HG03378 (cell line): ENCODE measurements around the gene ORAI1.
"Not testable (repeated sequence)": the region's sequence is repeated elsewhere in the genome, so short reads cannot be mapped to it uniquely, and the experiment has no call there.

ENCODE experiments used
- ATAC-seq: cut with Tn5 transposase; IDR thresholded peaks from one replicate; pipeline ENCODE4 v1.9.1; 2021; ENCODE audit warnings: mild to moderate bottlenecking, moderate library complexity; ENCODE audit not compliant: unreplicated experiment

ORAI1 gene

DNA sequence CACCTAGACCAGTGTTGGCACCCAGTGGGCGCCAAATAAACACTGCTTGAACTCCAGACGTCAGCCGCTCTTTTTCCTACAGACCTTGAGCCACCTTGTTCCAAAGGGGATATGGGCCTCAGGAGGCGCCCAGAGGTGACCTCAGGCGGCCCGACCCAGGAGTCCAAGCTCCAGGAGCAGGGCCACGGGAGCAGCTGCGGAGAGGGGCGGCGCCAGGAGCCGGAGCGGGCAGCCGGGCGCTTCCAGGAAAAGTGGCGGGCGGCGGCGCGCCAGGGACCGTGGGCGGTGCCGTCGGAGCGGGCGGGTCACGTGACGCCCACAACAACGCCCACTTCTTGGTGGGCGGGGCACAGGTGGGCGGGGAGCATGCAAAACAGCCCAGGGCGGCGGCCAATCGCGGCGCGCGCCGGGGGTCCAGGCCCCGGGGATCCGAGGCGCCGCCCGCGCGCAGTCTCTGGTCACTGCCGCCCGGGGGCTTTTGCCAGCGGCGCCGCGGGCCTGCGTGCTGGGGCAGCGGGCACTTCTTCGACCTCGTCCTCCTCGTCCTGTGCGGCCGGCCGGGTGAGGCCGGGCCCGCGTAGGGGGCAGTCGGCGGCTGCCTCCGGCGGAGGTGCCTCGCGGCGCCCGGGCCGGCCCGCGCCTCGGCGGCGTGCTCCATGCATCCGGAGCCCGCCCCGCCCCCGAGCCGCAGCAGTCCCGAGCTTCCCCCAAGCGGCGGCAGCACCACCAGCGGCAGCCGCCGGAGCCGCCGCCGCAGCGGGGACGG, at the start of gene ORAI1:
Gene ORAI1 (plus strand): TSS at position 444 of the 766 bp plus-strand sequence.
- peak; percentile 47 for ATAC-seq

DNA sequence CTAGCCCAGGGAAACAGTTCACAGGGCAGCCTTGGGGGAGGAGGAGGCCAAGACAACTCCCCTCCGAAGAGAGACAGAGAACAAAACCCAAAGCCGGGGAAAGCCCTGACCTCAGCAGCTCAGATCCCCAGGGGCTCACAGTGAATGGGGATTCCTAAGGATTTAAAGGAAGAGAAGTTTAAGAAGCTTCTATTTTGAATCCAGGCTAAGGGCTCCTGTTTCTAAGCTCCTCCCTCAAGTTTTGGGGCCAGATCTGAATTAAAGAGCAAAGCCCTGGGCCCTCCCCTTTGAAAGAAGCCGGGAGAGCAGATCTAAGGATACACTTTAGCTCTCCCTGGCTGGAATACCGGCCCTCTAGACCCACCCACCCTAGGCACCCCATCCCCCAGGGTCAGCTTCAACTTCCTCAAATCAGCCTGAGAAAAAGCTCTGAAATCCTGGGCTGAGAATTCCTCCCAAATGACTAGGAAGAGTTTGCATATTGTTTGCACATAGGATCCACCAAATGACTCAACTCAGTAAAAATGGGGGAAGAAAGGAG, 49.4 kb upstream of the ORAI1 start:
- no peak for ATAC-seq

DNA sequence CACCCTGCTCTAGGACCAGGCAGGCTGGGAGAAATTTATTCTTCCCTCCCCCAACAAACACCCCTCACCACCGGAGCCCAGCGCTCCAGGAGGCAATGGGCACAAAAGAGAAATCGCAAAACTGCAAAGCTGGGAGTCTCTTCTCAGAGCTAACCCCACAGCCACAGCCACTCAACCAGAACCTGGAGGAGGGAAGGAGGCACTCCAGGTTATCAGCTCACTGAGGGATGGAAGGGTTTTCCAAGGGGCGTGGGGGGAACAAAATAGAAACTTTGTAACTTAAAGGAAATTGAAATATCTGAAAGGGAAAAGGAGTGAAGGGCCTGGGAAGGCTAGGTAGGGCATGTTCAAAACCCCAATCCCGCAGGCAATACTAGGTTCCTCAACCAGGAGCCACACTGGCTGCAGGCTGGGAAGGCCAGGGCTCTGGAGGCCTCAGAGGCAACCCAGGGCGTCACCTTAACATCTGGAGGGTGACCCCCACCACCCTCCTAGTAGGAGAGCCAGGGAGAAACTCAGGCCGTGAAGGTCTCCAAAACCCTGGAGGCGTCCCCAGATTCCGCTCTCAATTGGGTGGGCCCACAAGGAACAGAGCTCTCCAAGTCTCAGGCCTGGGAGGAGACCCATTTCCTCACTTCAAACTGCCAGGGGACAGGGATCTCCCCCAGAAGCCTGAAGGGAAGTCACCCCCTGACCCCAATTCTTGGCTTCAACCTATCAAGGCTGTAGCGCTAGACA, 48.7 kb upstream of the ORAI1 start:
- no peak for ATAC-seq

DNA sequence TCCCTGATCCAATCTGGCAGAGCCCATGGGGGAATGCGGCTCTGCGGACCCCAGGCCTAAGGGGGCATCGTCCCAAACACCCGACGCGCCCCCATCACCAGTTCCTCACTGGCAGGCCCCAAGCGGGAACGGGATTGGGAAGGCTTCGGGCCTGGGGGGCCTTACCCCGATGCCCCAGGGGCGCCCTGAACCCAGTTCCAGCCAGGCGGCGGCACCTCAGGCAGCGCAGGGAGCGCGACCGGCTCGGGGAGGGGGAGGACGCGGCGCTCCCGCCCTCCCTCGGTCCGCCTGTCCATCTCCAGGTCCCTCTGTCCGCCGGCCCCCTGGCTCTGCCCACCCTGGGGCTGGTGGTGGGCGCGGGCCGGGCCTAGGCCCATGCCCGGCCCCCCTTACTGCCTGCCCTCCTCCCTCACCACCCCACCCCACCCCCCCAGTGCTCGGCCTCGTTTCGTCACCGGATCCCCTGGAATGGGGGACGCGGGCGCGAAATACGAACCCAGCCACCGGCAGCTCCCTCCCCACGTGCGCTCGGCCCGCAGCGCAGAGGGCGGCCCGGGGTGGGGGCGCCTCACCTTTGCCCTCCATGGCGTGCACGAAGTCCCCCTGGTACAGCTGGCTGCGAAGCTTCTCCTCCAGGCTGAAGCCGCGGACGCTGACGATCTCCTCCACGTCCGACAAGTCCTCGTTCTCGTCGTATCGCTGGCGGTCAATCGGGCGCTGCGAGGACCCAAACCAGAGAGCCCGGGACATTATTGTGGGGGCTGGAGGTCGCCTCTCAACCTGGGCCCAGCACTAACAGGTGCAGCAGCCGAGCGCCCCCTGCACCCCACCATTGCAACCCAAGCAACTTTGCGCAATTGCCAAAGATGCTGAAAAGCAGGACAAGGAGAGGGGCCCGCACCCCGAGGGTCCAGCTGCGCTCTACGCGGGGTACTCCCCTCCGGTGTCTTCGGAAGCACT, 47.8 kb upstream of the ORAI1 start:
- no peak for ATAC-seq

DNA sequence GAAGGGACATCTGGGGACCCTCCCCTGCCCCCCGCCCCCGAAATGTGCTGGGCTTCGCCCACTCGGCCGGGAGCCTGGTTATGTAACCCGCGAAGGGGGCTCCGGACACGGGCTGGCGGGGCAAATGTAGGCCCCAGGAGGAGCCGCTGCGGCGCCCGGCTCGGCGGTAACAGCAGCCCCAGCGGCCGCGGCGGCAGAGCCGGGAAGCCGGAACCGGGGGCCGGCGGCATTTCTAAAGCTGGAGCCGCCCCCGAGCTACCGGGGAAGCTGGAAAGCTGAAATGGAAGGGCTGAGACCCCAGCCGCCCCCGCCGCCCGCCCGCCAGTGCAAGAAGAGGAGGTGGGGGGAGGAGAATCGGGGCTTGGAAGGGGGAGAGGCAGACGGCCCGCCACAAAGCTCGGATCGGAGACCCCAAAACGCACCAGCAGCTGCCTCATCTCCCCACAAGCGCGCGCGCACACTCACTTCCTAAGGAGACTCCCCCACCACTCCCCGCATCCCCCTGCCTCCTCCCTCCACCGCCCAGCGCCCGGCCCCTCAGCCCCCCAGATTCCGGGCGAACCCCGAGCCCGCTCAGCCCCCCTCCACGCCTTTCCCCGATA, 47.0 kb upstream of the ORAI1 start:
- ATAC-seq = no peak

DNA sequence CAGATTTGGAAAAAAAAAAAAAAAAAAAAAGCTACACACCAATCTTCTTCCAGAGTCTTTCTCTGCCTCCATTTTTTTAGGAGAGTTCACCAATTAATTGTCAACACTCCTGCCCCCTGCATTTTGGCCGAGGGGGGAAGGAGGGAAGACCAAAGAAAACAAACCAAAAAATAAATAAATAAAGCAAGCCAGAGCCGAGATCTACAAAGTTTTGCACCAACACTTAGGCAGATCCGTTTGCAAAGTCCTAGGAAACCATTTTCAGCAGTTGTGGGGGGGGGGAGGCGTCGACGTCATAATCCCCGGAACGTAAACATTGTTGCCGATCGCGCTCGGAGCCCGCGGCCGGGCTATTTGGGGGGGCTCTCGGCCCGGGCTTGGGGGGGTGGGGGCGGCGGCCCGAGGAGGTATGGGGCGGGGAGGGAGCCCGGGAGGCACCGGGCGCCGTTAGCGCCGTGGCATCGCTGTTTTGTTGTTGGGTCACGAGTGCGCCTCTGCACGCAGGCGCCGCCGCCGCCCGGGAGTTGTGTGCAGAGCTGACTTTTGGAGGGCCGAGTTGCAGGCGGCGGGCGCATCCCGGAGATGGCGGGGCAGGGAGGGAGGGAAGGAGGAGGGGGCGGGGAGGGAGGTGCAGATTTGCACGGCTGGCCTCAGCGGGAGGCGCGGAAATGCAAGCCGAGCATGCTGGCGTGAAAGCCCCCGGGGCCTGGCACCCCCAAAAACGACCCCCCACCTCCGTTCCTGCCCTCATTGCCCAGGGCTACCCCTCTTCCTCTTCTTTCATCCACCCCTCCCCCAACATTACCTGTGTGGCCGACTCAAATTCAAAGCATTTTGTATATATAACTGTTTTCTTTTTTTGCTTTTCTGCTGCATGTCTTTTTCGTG, 46.1 kb upstream of the ORAI1 start:
- no peak for ATAC-seq

DNA sequence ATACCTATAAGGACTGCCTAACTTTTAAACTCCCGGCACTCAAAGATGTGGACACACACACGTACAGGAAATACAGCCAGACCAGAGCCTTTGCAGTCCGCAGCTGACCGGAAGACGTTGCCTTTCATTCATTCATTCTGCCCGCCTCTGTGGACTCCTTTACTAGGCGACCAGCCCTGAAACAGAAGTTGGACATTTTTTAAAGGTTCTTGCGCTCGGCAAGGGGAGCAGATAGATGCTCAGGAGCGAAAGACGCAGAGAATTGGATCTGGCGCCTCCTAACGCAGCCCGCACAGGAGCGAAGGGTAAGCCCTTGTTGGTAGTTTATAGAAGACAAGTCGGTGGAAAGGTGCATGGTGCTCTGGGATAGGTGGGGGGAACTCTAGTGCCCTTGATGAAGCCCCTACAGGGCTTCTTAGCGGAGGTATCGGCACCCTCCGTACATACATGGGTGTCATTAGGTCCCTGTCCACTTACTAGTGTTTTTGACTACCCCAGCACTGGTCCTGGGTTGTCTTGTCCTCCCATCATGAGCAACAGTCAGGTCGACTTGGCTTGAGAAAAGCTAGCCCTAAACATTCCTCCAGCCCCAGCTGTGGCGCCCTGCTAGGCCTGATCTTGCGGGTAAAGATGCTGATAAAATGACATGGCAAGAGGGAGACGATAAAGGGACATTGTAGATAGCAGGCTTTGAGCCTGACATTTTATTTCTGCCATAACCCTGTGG, 45.2 kb upstream of the ORAI1 start, which contains the start of gene KDM2B:
Gene KDM2B (minus strand): TSS at position 65 of the 727 bp plus-strand sequence. CDS start 112 bp downstream, outside the sequence.
- no peak for ATAC-seq

DNA sequence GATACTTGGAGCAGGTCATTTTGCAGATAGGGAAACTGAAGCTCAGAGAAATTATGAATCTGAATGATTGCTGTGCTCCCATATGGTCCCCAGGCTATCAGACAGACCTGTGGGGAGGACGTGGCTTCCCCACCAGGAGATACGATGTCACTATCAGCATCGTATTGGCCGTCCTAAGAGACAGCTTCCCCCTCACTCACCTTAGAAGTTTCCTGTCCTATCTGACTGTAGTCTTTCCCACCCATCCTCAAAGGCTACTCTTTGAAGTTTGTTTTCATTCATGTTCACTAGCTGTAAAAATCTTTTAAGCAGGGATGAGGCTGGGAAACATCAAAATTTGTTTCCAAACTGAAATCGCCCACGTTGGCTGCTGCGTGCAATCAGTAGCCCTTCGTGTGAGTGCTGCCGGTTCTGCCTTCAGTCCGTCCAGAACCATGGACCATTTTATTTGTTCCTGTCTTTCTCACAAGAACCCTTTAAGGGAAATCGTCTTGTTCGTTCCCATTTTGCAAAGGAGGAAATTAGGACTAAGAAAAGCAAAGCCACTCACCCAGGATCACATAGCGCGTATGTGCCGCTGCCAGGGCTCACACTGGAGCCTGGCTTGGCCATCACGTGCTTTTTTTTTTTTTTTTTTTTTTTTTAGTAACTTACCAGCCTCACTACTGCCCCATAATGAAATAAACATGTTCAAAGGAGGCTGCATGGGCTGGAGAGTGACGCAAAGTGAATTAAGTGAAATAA, 44.5 kb upstream of the ORAI1 start:
- no peak for ATAC-seq

DNA sequence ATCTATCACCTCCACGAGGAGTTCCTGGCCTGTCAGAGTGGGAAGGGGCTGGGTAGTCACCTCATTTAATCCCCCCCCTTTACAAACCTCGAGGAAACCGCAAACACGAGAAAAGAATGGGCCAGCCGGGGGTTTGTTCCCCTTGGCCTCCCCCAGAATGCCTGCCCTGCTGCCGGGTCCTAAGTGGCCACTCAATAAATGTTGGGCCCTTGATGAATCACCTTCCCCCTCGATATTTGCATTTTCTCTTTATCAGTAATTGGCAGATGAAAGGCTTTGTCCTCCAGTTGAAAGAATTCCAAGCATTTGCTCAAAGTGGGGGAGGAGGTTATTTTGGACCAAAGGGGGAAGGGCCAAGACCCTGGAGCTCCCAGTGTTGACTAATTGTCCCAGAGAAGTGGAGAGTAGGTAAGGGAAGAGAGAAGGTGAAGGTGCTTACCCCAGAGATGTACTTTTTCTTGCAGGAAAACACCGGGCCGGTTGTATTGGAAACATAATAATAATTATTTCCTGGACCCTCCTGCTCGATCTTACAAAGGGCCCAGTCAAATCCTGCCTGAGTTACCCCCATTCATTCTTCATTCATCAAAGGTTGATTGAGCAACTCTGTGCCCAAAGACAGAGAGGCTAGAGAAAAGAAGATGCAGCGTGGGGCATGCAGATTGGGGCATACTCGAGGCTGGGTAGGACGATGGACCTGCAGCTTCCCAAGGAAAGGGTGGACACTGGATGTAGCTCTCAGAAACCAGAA, 43.6 kb upstream of the ORAI1 start:
- ATAC-seq = no peak

DNA sequence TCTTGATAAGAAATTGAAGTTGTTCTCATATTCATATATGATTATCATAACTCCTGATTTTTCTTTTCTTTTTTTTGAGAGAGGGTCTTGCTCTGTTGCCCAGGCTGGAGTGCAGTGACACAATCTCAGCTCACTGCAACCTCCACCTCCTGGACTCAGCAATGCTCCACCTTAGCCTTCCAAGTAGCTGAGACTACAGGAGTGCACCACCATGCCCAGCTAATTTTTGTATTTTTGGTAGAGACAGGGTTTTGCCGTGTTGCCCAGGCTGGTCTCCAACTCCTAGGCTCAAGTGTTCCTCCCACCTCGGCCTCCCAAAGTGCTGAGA, 43.0 kb upstream of the ORAI1 start:
- ATAC-seq = not testable (repeated sequence)

DNA sequence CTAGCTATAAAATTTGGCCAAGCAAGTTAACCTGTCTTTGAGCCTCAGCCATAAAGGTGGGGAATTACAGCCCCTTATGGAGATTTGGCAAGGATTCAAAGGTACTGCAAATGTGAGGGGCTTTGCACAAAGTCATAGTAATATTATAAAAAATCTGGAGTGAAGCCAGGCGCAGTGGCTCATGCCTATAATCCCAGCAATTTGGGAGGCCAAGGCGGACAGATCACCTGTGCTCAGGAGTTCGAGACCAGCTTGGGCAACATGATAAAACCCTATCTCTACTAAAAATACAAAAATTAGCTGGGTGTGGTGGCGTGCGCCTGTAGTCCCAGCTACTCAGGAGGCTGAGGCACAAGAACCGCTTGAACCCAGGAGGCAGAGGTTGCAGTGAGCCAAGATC, 41.4 kb upstream of the ORAI1 start:
- ATAC-seq = not testable (repeated sequence)

DNA sequence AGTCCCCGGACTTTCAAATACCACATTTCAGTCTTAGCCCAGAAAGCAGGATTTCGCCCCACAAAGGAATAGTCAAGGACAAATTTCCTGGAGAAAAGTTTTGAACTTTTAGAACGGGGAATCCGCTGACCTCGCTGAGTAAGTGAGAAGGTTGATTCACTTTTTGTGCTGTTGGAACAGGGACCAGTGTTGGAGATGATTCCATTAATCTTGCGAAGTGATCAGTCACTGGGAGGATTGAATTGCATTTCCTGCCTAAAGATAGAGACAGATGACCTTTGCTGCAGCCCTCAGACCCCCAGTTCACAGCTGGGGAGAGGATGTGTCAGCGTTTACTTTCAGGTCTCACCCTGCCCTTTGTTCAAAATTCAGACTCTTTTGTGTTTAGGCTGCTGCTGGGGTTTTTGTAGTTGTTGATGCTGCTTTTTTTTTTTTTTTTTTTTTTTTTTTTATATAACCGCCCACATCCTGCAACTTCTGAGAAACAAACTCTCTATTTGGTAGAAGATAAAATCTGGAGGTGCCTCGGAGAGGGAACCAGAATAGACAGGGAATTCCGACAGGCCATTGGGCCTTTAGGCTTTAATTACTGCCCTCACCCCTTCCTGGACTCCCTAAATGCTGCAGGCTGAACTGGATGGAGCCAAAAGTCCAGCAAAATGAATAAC, 35.7 kb upstream of the ORAI1 start:
- no peak for ATAC-seq

DNA sequence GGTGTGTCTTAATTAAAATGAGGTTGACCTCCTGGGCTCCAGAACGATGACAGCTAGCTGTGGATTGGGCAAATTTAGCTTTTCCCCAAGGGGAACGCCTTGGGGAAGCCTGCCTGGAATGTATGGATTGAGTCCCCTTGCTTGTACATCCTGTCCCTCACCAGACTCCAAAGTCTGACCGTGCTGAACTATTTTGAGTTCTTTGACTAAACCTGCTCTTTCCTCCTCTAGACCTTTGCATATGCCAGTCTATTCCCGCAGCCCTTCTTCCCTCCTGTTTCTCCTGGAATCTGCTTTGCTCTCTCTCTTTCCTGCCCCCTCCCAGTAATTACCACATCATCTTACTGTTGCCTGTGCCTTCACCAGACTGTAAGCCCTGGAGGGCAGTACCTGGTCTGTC, 34.0 kb upstream of the ORAI1 start:
- no peak for ATAC-seq

DNA sequence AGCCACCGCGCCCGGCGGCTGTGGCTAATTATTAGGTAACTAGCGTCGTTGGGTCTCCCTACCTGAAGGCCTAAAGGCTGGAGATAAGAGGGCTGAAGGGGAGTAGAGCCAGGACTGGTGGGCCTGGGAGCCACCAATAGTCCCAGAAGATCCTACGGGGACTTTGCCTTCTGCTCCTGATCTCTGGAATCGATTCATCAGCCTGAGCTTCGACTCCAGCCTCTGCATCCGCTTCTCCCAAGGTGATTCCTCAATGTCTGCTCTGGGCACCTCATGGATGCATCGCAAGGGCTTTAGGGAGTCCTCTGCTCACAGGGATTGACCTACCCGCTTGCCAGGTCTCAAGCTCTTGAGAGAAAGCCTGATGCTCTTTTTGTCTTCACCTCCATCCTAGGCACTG, 30.8 kb upstream of the ORAI1 start:
- no peak for ATAC-seq

DNA sequence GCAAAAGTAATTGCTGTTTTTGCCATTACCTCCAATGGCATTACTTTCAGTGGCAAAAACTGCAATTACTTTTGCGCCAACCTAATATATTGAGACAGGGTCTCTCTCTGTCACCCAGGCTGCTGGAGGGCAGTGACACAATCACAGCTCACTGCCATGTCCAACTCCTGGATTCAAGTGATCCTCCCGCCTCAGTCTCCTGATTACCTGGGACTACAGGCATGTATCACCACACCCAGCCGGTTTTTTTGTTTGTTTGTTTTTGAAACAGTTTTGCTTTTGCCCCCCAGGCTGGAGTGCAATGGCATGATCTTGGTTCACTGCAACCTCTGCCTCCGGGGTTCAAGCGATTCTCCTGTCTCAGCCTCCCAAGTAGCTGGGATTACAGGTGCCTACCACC, 29.8 kb upstream of the ORAI1 start:
- ATAC-seq = no peak

DNA sequence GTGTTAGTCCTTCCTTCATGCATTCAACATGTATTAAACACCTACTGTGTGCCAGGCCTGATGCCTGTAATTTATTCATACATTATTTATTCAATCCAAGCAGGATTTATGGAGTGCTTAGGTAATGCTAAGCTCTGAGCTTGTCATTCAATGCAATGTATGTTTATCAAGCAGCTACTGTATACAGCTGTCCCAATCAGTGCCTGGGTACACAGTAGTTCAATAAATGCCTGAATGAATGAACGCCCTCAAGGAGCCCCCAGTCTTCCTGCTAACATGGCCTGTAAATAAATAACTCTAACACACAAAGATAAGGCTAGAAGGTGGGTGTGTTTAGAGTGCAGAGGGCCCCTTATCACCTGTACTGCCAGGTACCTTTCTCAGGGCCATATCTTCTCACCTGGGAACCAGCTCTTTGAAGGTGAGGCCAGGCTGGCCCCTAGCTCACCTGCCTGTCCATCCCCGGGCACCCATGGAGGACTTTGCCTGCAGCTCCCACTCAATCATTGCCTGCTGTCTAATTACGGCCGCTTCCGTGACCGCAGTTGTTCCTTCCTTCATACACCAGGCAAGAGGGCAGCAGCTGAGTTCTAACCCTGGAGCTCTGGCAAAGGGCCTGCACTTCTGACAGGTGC, 25.5 kb upstream of the ORAI1 start:
- no peak for ATAC-seq

DNA sequence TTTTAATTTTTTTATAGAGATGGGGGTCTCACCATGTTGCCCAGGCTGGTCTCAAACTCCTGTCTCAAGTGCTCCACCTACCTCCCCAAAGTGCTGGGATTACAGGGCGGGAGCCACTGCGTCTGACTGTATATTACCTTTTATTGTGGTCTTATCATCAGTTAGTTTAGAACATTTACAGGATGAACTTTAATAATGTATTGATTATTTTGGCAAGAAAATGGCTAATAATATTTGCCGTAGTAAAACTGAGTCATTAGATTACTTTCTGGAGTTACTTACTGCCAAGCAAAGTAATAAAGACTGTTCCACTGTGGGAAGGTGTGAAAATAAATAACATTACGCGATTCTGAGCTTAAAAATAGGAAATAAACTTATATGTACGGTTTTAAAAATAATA, 23.6 kb upstream of the ORAI1 start:
- ATAC-seq = no peak
